Neuronal stem cell (in vitro differentiated cells): ENCODE data around the gene BPIFB6.

Experiments
- DNase-seq: peaks from one replicate; pipeline ENCODE4 v3.0.0-alpha.2; 2013; ENCODE audit warnings: low spot score
- H2AFZ ChIP-seq: one replicate; pipeline ENCODE4 v1.6.1; 2013; ENCODE audit warnings: mild to moderate bottlenecking, low read length, inconsistent platforms
- H2AK5ac ChIP-seq: 2 replicates; pipeline ENCODE4 v1.6.1; 2013; ENCODE audit warnings: low read depth, mild to moderate bottlenecking, inconsistent platforms, low read length, moderate library complexity, mixed read lengths
- H2BK120ac ChIP-seq: 2 replicates; pipeline ENCODE4 v1.6.1; 2013; ENCODE audit warnings: low read depth, mild to moderate bottlenecking, inconsistent platforms, low read length, moderate library complexity, mixed read lengths
- H2BK12ac ChIP-seq: one replicate; pipeline ENCODE4 v1.6.1; 2013; ENCODE audit warnings: low read length, inconsistent platforms
- H2BK15ac ChIP-seq: 2 replicates; pipeline ENCODE4 v1.6.1; 2013; ENCODE audit warnings: mild to moderate bottlenecking, low read length, inconsistent platforms, mixed read lengths
- H2BK5ac ChIP-seq: one replicate; pipeline ENCODE4 v1.6.1; 2013; ENCODE audit warnings: inconsistent platforms, mild to moderate bottlenecking, low read length, moderate library complexity
- H3K14ac ChIP-seq: one replicate; pipeline ENCODE4 v1.6.1; 2013; ENCODE audit warnings: low read length, inconsistent platforms
- H3K18ac ChIP-seq: 2 replicates; pipeline ENCODE4 v1.6.1; 2013; ENCODE audit warnings: low read length, inconsistent platforms
- H3K23ac ChIP-seq: 2 replicates; pipeline ENCODE4 v1.6.1; 2013; ENCODE audit warnings: low read depth, mild to moderate bottlenecking, mixed read lengths, low read length, inconsistent platforms; ENCODE audit not compliant: poor library complexity
- H3K27ac ChIP-seq: replicated peaks from 3 replicates; pipeline ENCODE4 v1.5.1; 2013; ENCODE audit warnings: low read length, inconsistent platforms
- H3K27me3 ChIP-seq, 3 experiments: 2 replicates each; pipeline ENCODE4 v1.6.1; 2013; ENCODE audit warnings: low read length in 3 of 3, mild to moderate bottlenecking in 2 of 3, inconsistent platforms in 1 of 3, low read depth in 1 of 3, mixed read lengths in 1 of 3, moderate library complexity in 1 of 3; ENCODE audit not compliant: control insufficient read depth in 3 of 3, insufficient read depth in 3 of 3
- H3K36me3 ChIP-seq, 2 donors: replicated peaks in 1 of 2; 2 replicates each; pipeline ENCODE4 v1.6.1; 2013; ENCODE audit warnings: low read length in 2 of 2; ENCODE audit not compliant: control insufficient read depth in 2 of 2, insufficient read depth in 2 of 2
- H3K4ac ChIP-seq: 2 replicates; pipeline ENCODE4 v1.6.1; 2013; ENCODE audit warnings: inconsistent platforms, mild to moderate bottlenecking, low read length, moderate library complexity
- H3K4me1 ChIP-seq, 2 donors: 1 replicate in 1 of 2; 2 replicates in 1 of 2; pipeline ENCODE4 v1.6.1; 2013; ENCODE audit warnings: low read length in 2 of 2, low read depth in 1 of 2; ENCODE audit not compliant: control insufficient read depth in 2 of 2, insufficient read depth in 1 of 2
- H3K4me2 ChIP-seq: one replicate; pipeline ENCODE4 v1.6.1; 2013; ENCODE audit warnings: mild to moderate bottlenecking, low read length, inconsistent platforms; ENCODE audit not compliant: insufficient read depth, poor library complexity, severe bottlenecking
- H3K4me3 ChIP-seq, 2 donors: 2 replicates each; pipeline ENCODE4 v1.5.1; 2013; ENCODE audit warnings: low read length in 2 of 2, mild to moderate bottlenecking in 2 of 2, inconsistent platforms in 1 of 2, moderate library complexity in 1 of 2
- H3K79me1 ChIP-seq: one replicate; pipeline ENCODE4 v1.6.1; 2013; ENCODE audit warnings: low read depth, mild to moderate bottlenecking, inconsistent platforms, low read length, moderate library complexity
- H3K9ac ChIP-seq: one replicate; pipeline ENCODE4 v1.6.1; 2013; ENCODE audit warnings: mild to moderate bottlenecking, low read depth, low read length, inconsistent platforms; ENCODE audit not compliant: poor library complexity
- H3K9me3 ChIP-seq, 2 donors: replicated peaks in 1 of 2; 2 replicates each; pipeline versions ENCODE3 to v1.6.1; 2013; ENCODE audit warnings: low read length in 2 of 2, mild to moderate bottlenecking in 2 of 2, inconsistent platforms in 1 of 2, low read depth in 1 of 2, mixed read lengths in 1 of 2, moderate library complexity in 1 of 2; ENCODE audit not compliant: control insufficient read depth in 2 of 2, insufficient read depth in 1 of 2
- H4K8ac ChIP-seq: one replicate; pipeline ENCODE4 v1.6.1; 2013; ENCODE audit warnings: low read depth, mild to moderate bottlenecking, inconsistent platforms, low read length, moderate library complexity
- H4K91ac ChIP-seq: one replicate; pipeline ENCODE4 v1.6.1; 2013; ENCODE audit warnings: low read length, low read depth, mild to moderate bottlenecking, inconsistent platforms; ENCODE audit not compliant: poor library complexity
- WGBS, 2 donors: extraction: QIAGEN DNeasy Blood & Tissue Kit; methylation state at CpG; one replicate each; pipeline ENCODE4 v1.1.7; 2013; ENCODE audit warnings: missing lambda C conversion rate in 2 of 2, mixed read lengths in 1 of 2; ENCODE audit not compliant: insufficient read length in 2 of 2, insufficient replicate concordance in 1 of 2; ENCODE audit errors: extremely low coverage in 2 of 2; 5-methylcytosine and 5-hydroxymethylcytosine counted together

The BPIFB6 gene

GRCh38 chr20:33034901-33035492 is 3.5 kb downstream of the BPIFB6 start:
- H3K9ac ChIP-seq = no peak overlapping the region

GRCh38 chr20:33037456-33037855 is 6.0 kb downstream of the BPIFB6 start:
- H2BK5ac ChIP-seq = no peak overlapping the region
- peak overlapping the region; percentile 21 for H3K18ac ChIP-seq
- H2BK120ac ChIP-seq = no peak overlapping the region
- H2AFZ ChIP-seq = no peak overlapping the region
- no peak overlapping the region for H3K27ac ChIP-seq
- no peaks in the 10 kb centered on the region for H3K79me1 ChIP-seq
- no peak overlapping the region for H3K14ac ChIP-seq
- no peak overlapping the region for H4K8ac ChIP-seq
- no CpG with 5 or more reads among the region's 5 CpGs for WGBS, 2 donors
- no peak overlapping the region for H3K23ac ChIP-seq
- H3K4me2 ChIP-seq = no peak overlapping the region
- H2BK12ac ChIP-seq = no peak overlapping the region
- H3K9ac ChIP-seq = no peak overlapping the region
- no peaks in the 10 kb centered on the region for H3K36me3 ChIP-seq
- no peaks in the 10 kb centered on the region for H3K9me3 ChIP-seq
- H3K4me3 ChIP-seq = no peak overlapping the region
- H4K91ac ChIP-seq = no peak overlapping the region
- no peak for DNase-seq
- no peak overlapping the region for H2AK5ac ChIP-seq
- no peak overlapping the region for H2BK15ac ChIP-seq
- no peak overlapping the region for H3K4ac ChIP-seq
- H3K27me3 ChIP-seq = peaks cover 0 to 3% (median 0%) of the 10 kb centered on the region in 3 experiments
- no peaks in the 10 kb centered on the region for H3K4me1 ChIP-seq

More at GRCh38 chr20:33034901-33035492, 3.5 kb downstream of the BPIFB6 start:
- Histone ChIP-seq H2BK15ac (no peak overlapping the region), H2AFZ (no peak overlapping the region), H2AK5ac (no peak overlapping the region), H3K27ac (no peak overlapping the region), H3K4ac (no peak overlapping the region), H3K4me2 (no peak overlapping the region), H3K4me3 (peak overlapping the region in 1 of 2 donors; percentile 26), H4K91ac (no peak overlapping the region), H3K23ac (peak overlapping the region; percentile 18), H3K14ac (peak overlapping the region; percentile 50), H3K9me3 (no peaks in the 10 kb centered on the region), H2BK120ac (no peak overlapping the region), H4K8ac (no peak overlapping the region), H3K79me1 (no peaks in the 10 kb centered on the region), H3K18ac (peak overlapping the region; percentile 16), H2BK12ac (no peak overlapping the region), H2BK5ac (peak overlapping the region; percentile 14), H3K27me3 (peaks cover 0 to 3% (median 0%) of the 10 kb centered on the region in 3 experiments), H3K36me3 (no peaks in the 10 kb centered on the region), H3K4me1 (no peaks in the 10 kb centered on the region)
- WGBS, 2 donors = no CpG with 5 or more reads among the region's 6 CpGs
- no peak for DNase-seq

GRCh38 chr20:33038243-33038642 is 6.8 kb downstream of the BPIFB6 start:
- Histone ChIP-seq H2BK120ac (no peak overlapping the region), H3K27me3 (peaks cover 0 to 3% (median 0%) of the 10 kb centered on the region in 3 experiments), H3K18ac (no peak overlapping the region), H3K14ac (no peak overlapping the region), H3K27ac (no peak overlapping the region), H2BK5ac (no peak overlapping the region), H3K9ac (no peak overlapping the region), H3K4me3 (no peak overlapping the region), H2BK12ac (no peak overlapping the region), H3K4me2 (no peak overlapping the region), H4K91ac (no peak overlapping the region), H3K36me3 (no peaks in the 10 kb centered on the region), H3K4ac (no peak overlapping the region), H3K4me1 (no peaks in the 10 kb centered on the region), H3K23ac (no peak overlapping the region), H3K79me1 (no peaks in the 10 kb centered on the region), H2BK15ac (no peak overlapping the region), H3K9me3 (no peaks in the 10 kb centered on the region), H4K8ac (no peak overlapping the region), H2AFZ (no peak overlapping the region), H2AK5ac (no peak overlapping the region)
- 100% methylated on average over 1 of the region's 4 CpGs for WGBS, 2 donors
- DNase-seq = no peak

- no peak overlapping the region for H3K18ac ChIP-seq
- no peak overlapping the region for H2BK12ac ChIP-seq
- no peaks in the 10 kb centered on the region for H3K79me1 ChIP-seq
- no peak overlapping the region for H2BK15ac ChIP-seq
- H2BK120ac ChIP-seq = no peak overlapping the region
- no peak overlapping the region for H2AK5ac ChIP-seq
- no peak overlapping the region for H4K8ac ChIP-seq
- H3K4me1 ChIP-seq = no peaks in the 10 kb centered on the region
- no peak overlapping the region for H2AFZ ChIP-seq
- no peak overlapping the region for H3K4me2 ChIP-seq
- H3K4ac ChIP-seq = no peak overlapping the region
- no peak overlapping the region for H4K91ac ChIP-seq
- no peak overlapping the region for H2BK5ac ChIP-seq
- peaks cover 0 to 5% of the 10 kb centered on the region in 2 donors for H3K9me3 ChIP-seq
- H3K23ac ChIP-seq = no peak overlapping the region
- H3K4me3 ChIP-seq = no peak overlapping the region
- no CpG with 5 or more reads among the region's 3 CpGs for WGBS, 2 donors
- DNase-seq = no peak
- no peaks in the 10 kb centered on the region for H3K36me3 ChIP-seq
- no peak overlapping the region for H3K27ac ChIP-seq
- H3K27me3 ChIP-seq = no peaks in the 10 kb centered on the region
- H3K9ac ChIP-seq = no peak overlapping the region
- H3K14ac ChIP-seq = no peak overlapping the region
Measured at GRCh38 chr20:33042430-33042829, 11.0 kb downstream of the BPIFB6 start.
